GM23338 (cell line): Measurements from ENCODE around the gene GIMAP2.

Experiments
- CREB1 ChIP-seq: fragments of 250-450 bp; sonication (Bioruptor Pico); IDR thresholded peaks from 2 replicates; pipeline ENCODE4 v1.5.0; 2020; ENCODE audit warnings: low read depth, mild to moderate bottlenecking, moderate library complexity
- EZH2 ChIP-seq: fragments of 200-600 bp; sonication (generic); IDR thresholded peaks from one replicate; pipeline ENCODE4 v1.8.0; 2017; ENCODE audit warnings: antibody characterized with exemption, mild to moderate bottlenecking, low read depth; ENCODE audit not compliant: unreplicated experiment
- EZH2phosphoT487 ChIP-seq: fragments of 200-600 bp; sonication (generic); IDR thresholded peaks from one replicate; pipeline ENCODE4 v1.8.1; 2018; ENCODE audit warnings: antibody characterized with exemption; ENCODE audit not compliant: unreplicated experiment
- JUNB ChIP-seq: IDR thresholded peaks from one replicate; pipeline ENCODE4 v1.6.1; 2016; ENCODE audit warnings: antibody characterized with exemption; ENCODE audit not compliant: unreplicated experiment
- POLR2AphosphoS5 ChIP-seq: IDR thresholded peaks from 2 replicates; pipeline ENCODE4 v1.6.1; 2016; ENCODE audit warnings: antibody characterized with exemption, low read depth
- REST ChIP-seq: IDR thresholded peaks from one replicate; pipeline ENCODE4 v1.6.1; 2018; ENCODE audit warnings: antibody characterized with exemption; ENCODE audit not compliant: unreplicated experiment
- ZNF114 ChIP-seq: fragments of 250-450 bp; sonication (Bioruptor Pico); IDR thresholded peaks from 2 replicates; pipeline ENCODE4 v1.5.0; 2020; ENCODE audit warnings: mild to moderate bottlenecking, moderate library complexity
- TF ChIP-seq, protein P1 (sequence below), 2 experiments: fragments of 200-600 bp in 1 of 2; sonication (generic) in 1 of 2; conservative IDR thresholded peaks; 2 replicates each; pipeline versions ENCODE4 v1.5.1 to v1.6.1; 2016 to 2017; ENCODE audit warnings: antibody characterized with exemption in 2 of 2, low read depth in 2 of 2, mild to moderate bottlenecking in 2 of 2, moderate library complexity in 1 of 2
- TF ChIP-seq, protein P2 (sequence below): IDR thresholded peaks from 2 replicates; pipeline ENCODE4 v1.6.1; 2016; ENCODE audit warnings: antibody characterized with exemption

DNA sequence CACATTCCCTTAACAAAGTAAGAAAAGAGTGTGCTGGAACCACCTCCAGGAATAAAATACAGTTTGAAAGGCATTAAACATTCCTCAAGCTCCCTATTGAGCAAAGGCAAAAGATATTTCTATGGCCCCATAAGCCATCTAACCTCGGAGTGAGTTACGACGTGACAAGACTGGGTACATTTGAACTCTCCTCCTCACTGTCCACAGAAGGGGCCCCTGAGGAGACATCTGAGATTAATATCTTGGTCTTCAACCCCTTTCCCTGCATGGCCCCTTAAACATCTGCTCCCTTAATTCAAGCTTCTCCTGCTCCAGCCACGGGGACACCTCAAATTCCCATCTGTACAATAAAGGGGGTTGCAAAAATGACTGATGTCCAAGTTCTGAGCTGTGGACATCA, 31.4 kb downstream of the GIMAP2 start:
- TF ChIP-seq EZH2 (no peak), REST (no peak), POLR2AphosphoS5 (no peak), ZNF114 (no peak), CREB1 (CRISPR knock-in tag) (no peak), EZH2phosphoT487 (no peak), JUNB (no peak)
- TF ChIP-seq, protein P1, sequence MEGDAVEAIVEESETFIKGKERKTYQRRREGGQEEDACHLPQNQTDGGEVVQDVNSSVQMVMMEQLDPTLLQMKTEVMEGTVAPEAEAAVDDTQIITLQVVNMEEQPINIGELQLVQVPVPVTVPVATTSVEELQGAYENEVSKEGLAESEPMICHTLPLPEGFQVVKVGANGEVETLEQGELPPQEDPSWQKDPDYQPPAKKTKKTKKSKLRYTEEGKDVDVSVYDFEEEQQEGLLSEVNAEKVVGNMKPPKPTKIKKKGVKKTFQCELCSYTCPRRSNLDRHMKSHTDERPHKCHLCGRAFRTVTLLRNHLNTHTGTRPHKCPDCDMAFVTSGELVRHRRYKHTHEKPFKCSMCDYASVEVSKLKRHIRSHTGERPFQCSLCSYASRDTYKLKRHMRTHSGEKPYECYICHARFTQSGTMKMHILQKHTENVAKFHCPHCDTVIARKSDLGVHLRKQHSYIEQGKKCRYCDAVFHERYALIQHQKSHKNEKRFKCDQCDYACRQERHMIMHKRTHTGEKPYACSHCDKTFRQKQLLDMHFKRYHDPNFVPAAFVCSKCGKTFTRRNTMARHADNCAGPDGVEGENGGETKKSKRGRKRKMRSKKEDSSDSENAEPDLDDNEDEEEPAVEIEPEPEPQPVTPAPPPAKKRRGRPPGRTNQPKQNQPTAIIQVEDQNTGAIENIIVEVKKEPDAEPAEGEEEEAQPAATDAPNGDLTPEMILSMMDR (conservative IDR thresholded peaks at IDR 0.05; ENCODE audit: low read depth in 2 of 2): no peak
- TF ChIP-seq, protein P2, sequence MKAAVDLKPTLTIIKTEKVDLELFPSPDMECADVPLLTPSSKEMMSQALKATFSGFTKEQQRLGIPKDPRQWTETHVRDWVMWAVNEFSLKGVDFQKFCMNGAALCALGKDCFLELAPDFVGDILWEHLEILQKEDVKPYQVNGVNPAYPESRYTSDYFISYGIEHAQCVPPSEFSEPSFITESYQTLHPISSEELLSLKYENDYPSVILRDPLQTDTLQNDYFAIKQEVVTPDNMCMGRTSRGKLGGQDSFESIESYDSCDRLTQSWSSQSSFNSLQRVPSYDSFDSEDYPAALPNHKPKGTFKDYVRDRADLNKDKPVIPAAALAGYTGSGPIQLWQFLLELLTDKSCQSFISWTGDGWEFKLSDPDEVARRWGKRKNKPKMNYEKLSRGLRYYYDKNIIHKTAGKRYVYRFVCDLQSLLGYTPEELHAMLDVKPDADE: no peak
